H9 (cell line): ENCODE data around the gene DBNL. TPM values are rescaled to one million over a fixed set of nuclear protein-coding genes. Genes with fewer than 3 reads are reported as not detected.

Experiments used
- DNase-seq: peaks from one replicate; pipeline ENCODE4 v3.0.0-alpha.2; 2017
- H2AFZ ChIP-seq: one replicate; pipeline ENCODE4 v1.6.1; 2013; ENCODE audit warnings: mild to moderate bottlenecking, low read length, control low read depth, moderate library complexity
- H2AK5ac ChIP-seq: 2 replicates; pipeline ENCODE4 v1.6.1; 2013; ENCODE audit warnings: low read length, control low read depth, mixed read lengths; ENCODE audit not compliant: insufficient read length
- H2BK120ac ChIP-seq: one replicate; pipeline ENCODE4 v1.6.1; 2013; ENCODE audit warnings: low read depth, mild to moderate bottlenecking, low read length, control low read depth, inconsistent platforms; ENCODE audit not compliant: poor library complexity, severe bottlenecking
- H2BK12ac ChIP-seq: 2 replicates; pipeline ENCODE4 v1.6.1; 2013; ENCODE audit warnings: low read length, control low read depth, mixed read lengths, low read depth; ENCODE audit not compliant: insufficient read length
- H2BK15ac ChIP-seq: 2 replicates; pipeline ENCODE4 v1.6.1; 2013; ENCODE audit warnings: low read depth, low read length, control low read depth
- H2BK20ac ChIP-seq: one replicate; pipeline ENCODE4 v1.6.1; 2013; ENCODE audit warnings: low read depth, mild to moderate bottlenecking, low read length, control low read depth, inconsistent platforms; ENCODE audit not compliant: poor library complexity, severe bottlenecking
- H2BK5ac ChIP-seq: 2 replicates; pipeline ENCODE4 v1.6.1; 2013; ENCODE audit warnings: low read length, control low read depth, mixed read lengths; ENCODE audit not compliant: insufficient read length
- H3K14ac ChIP-seq: 2 replicates; pipeline ENCODE4 v1.6.1; 2013; ENCODE audit warnings: low read length, control low read depth; ENCODE audit not compliant: insufficient read depth
- H3K18ac ChIP-seq: 2 replicates; pipeline ENCODE4 v1.6.1; 2013; ENCODE audit warnings: low read depth, mild to moderate bottlenecking, mixed read lengths, low read length, control low read depth; ENCODE audit not compliant: insufficient read length
- H3K23ac ChIP-seq: 2 replicates; pipeline ENCODE4 v1.6.1; 2013; ENCODE audit warnings: low read length, control low read depth, mixed read lengths, low read depth; ENCODE audit not compliant: insufficient read length
- H3K23me2 ChIP-seq: 2 replicates; pipeline ENCODE4 v1.6.1; 2013; ENCODE audit warnings: low read depth, mild to moderate bottlenecking, mixed read lengths, low read length, control low read depth; ENCODE audit not compliant: insufficient read length, poor library complexity, severe bottlenecking
- H3K27ac ChIP-seq: 2 replicates; pipeline ENCODE4 v1.5.1; 2013; ENCODE audit warnings: low read length, control low read depth, mixed read lengths, low read depth; ENCODE audit not compliant: insufficient read length
- H3K27me3 ChIP-seq: 2 replicates; pipeline ENCODE4 v1.6.1; 2013; ENCODE audit warnings: low read length, control low read depth, inconsistent platforms; ENCODE audit not compliant: insufficient read depth
- H3K4ac ChIP-seq: 2 replicates; pipeline ENCODE4 v1.6.1; 2013; ENCODE audit warnings: low read depth, mild to moderate bottlenecking, control low read depth, inconsistent platforms, low read length, moderate library complexity
- H3K4me1 ChIP-seq: 2 replicates; pipeline ENCODE4 v1.6.1; 2013; ENCODE audit warnings: low read length, control low read depth, inconsistent platforms; ENCODE audit not compliant: insufficient read depth
- H3K4me2 ChIP-seq: 2 replicates; pipeline ENCODE4 v1.6.1; 2013; ENCODE audit warnings: low read length, control low read depth, mixed read lengths; ENCODE audit not compliant: insufficient read length, insufficient read depth
- H3K56ac ChIP-seq: 2 replicates; pipeline ENCODE4 v1.6.1; 2013; ENCODE audit warnings: low read depth, mild to moderate bottlenecking, mixed read lengths, low read length, control low read depth; ENCODE audit not compliant: insufficient read length
- H3K79me1 ChIP-seq: 2 replicates; pipeline ENCODE4 v1.6.1; 2013; ENCODE audit warnings: low read depth, mild to moderate bottlenecking, moderate library complexity, low read length, control low read depth, inconsistent platforms; ENCODE audit not compliant: insufficient read depth, poor library complexity, severe bottlenecking
- H3K79me2 ChIP-seq: 2 replicates; pipeline ENCODE4 v1.6.1; 2013; ENCODE audit warnings: low read length, control low read depth, inconsistent platforms; ENCODE audit not compliant: insufficient read depth
- H3K9ac ChIP-seq: 2 replicates; pipeline ENCODE4 v1.6.1; 2013; ENCODE audit warnings: low read length, control low read depth, mixed read lengths; ENCODE audit not compliant: insufficient read length; ENCODE audit errors: extremely low read depth
- H3K9me3 ChIP-seq: one replicate; pipeline ENCODE4 v1.6.1; 2013; ENCODE audit warnings: low read depth, low read length, inconsistent platforms; ENCODE audit not compliant: control insufficient read depth
- H3T11ph ChIP-seq: one replicate; pipeline ENCODE4 v1.6.1; 2013; ENCODE audit warnings: mild to moderate bottlenecking, low read length, control low read depth, inconsistent platforms
- H4K20me1 ChIP-seq: one replicate; pipeline ENCODE4 v1.6.1; 2013; ENCODE audit not compliant: control insufficient read depth, insufficient read length, insufficient read depth
- H4K5ac ChIP-seq: 2 replicates; pipeline ENCODE4 v1.6.1; 2013; ENCODE audit warnings: low read depth, mild to moderate bottlenecking, mixed read lengths, low read length, control low read depth; ENCODE audit not compliant: insufficient read length
- H4K8ac ChIP-seq: replicated peaks from 2 replicates; pipeline ENCODE4 v1.6.1; 2013; ENCODE audit warnings: low read length, control low read depth, mixed read lengths, low read depth; ENCODE audit not compliant: insufficient read length
- H4K91ac ChIP-seq: 2 replicates; pipeline ENCODE4 v1.6.1; 2013; ENCODE audit warnings: low read depth, mild to moderate bottlenecking, moderate library complexity, mixed read lengths, low read length, control low read depth; ENCODE audit not compliant: insufficient read length
- H3K27ac Mint-ChIP-seq, 3 experiments: 2 replicates in 2 of 3; 3 replicates in 1 of 3; pipeline ENCODE4 v1.8.0; 2020 to 2021; ENCODE audit warnings: mixed read lengths in 3 of 3, mild to moderate bottlenecking in 1 of 3, moderate library complexity in 1 of 3
- H3K27me3 Mint-ChIP-seq: 2 replicates; pipeline ENCODE4 v1.8.0; 2021; ENCODE audit warnings: low read depth, mild to moderate bottlenecking, moderate library complexity, mixed read lengths
- H3K36me3 Mint-ChIP-seq, 3 experiments: 2 replicates in 2 of 3; 3 replicates in 1 of 3; pipeline ENCODE4 v1.8.0; 2020 to 2021; ENCODE audit warnings: low read depth in 3 of 3, mixed read lengths in 3 of 3; ENCODE audit not compliant: insufficient read depth in 1 of 3
- H3K4me1 Mint-ChIP-seq, 2 experiments: 2 replicates each; pipeline ENCODE4 v1.8.0; 2020; ENCODE audit warnings: mixed read lengths in 2 of 2
- H3K4me3 Mint-ChIP-seq, 2 experiments: 2 replicates in 1 of 2; 3 replicates in 1 of 2; pipeline ENCODE4 v1.8.0; 2020 to 2021; ENCODE audit warnings: mild to moderate bottlenecking in 2 of 2, mixed read lengths in 2 of 2, moderate library complexity in 1 of 2
- H3K9me3 Mint-ChIP-seq, 2 experiments: 2 replicates in 1 of 2; 3 replicates in 1 of 2; pipeline ENCODE4 v1.8.0; 2020; ENCODE audit warnings: mild to moderate bottlenecking in 2 of 2, mixed read lengths in 2 of 2, moderate library complexity in 1 of 2
- WGBS: extraction: QIAGEN DNeasy Blood & Tissue Kit; methylation state at CpG from one replicate; pipeline ENCODE4 v1.1.7; 2013; ENCODE audit warnings: missing lambda C conversion rate, low lambda C conversion rate, mixed read lengths; ENCODE audit not compliant: insufficient read length; ENCODE audit errors: extremely low coverage; 5-methylcytosine and 5-hydroxymethylcytosine counted together
- total RNA-seq: library from RNA; stranded (reverse); gene quantifications from 2 replicates; pipeline ENCODE4 v1.2.1, GENCODE V29; 2021
- TF ChIP-seq, protein P1 (sequence below): fragments of 200-600 bp; sonication (generic); conservative IDR thresholded peaks from 3 replicates; pipeline ENCODE4 v1.8.0; 2021; ENCODE audit warnings: antibody characterized with exemption, mild to moderate bottlenecking

Gene DBNL
- total RNA-seq, 1 experiment from 2014 or later: 51.3 TPM

GRCh38 chr7:44077061-44077460, 32.6 kb downstream of the DBNL start:
- no peak overlapping the region for H2AK5ac ChIP-seq
- no peak overlapping the region for H4K8ac ChIP-seq

More at GRCh38 chr7:44077061-44077460, 32.6 kb downstream of the DBNL start:
- Histone ChIP-seq H2BK120ac (no peak overlapping the region), H2BK5ac (no peak overlapping the region), H2AFZ (no peak overlapping the region), H3K4me1 (peaks cover 4% of the 10 kb centered on the region; the same call in 1 of the 2 replicates), H2BK20ac (no peak overlapping the region), H3K27ac (no peak overlapping the region), H3K79me1 (no peaks in the 10 kb centered on the region), H3K9ac (no peak overlapping the region), H4K5ac (no peak overlapping the region), H3K23ac (no peak overlapping the region), H3K18ac (no peak overlapping the region), H3K14ac (no peak overlapping the region), H3K56ac (no peak overlapping the region), H3T11ph (no peak overlapping the region), H3K79me2 (no peaks in the 10 kb centered on the region), H3K27me3 (no peaks in the 10 kb centered on the region), H3K4me2 (no peak overlapping the region), H3K4ac (no peak overlapping the region), H3K23me2 (no peaks in the 10 kb centered on the region), H2BK12ac (no peak overlapping the region), H2BK15ac (no peak overlapping the region), H3K9me3 (no peaks in the 10 kb centered on the region), H4K20me1 (no peaks in the 10 kb centered on the region), H4K91ac (no peak overlapping the region)
- no peak overlapping the region for H3K27ac Mint-ChIP-seq
- H3K9me3 Mint-ChIP-seq: no peaks in the 10 kb centered on the region; a peak in 1 of 5 replicates
- H3K4me1 Mint-ChIP-seq: peaks cover 7 to 10% of the 10 kb centered on the region in 2 experiments; a peak in 2 of 4 replicates
- TF ChIP-seq, protein P1, sequence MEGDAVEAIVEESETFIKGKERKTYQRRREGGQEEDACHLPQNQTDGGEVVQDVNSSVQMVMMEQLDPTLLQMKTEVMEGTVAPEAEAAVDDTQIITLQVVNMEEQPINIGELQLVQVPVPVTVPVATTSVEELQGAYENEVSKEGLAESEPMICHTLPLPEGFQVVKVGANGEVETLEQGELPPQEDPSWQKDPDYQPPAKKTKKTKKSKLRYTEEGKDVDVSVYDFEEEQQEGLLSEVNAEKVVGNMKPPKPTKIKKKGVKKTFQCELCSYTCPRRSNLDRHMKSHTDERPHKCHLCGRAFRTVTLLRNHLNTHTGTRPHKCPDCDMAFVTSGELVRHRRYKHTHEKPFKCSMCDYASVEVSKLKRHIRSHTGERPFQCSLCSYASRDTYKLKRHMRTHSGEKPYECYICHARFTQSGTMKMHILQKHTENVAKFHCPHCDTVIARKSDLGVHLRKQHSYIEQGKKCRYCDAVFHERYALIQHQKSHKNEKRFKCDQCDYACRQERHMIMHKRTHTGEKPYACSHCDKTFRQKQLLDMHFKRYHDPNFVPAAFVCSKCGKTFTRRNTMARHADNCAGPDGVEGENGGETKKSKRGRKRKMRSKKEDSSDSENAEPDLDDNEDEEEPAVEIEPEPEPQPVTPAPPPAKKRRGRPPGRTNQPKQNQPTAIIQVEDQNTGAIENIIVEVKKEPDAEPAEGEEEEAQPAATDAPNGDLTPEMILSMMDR: no peak
- peaks cover 19 to 62% (median 53%) of the 10 kb centered on the region in 3 experiments for H3K36me3 Mint-ChIP-seq
- no peak overlapping the region for H3K4me3 Mint-ChIP-seq
- no peaks in the 10 kb centered on the region for H3K27me3 Mint-ChIP-seq
- DNase-seq: no peak
- no CpG with 5 or more reads among the region's 9 CpGs for WGBS
